Liver (tissue), 9 donors: ENCODE results near the gene LDHB. TPM values are rescaled to one million over a fixed set of nuclear protein-coding genes. Genes with fewer than 3 reads are reported as not detected.
A peak's percentile ranks its signal among the peaks of the same experiment; 100 is the strongest.

Source experiments
- DNase-seq: peaks from one replicate; pipeline ENCODE4 v3.0.0-alpha.2; 2017; ENCODE audit warnings: low spot score
- H3K27ac ChIP-seq, 2 donors: one replicate each; pipeline ENCODE4 v1.7.0; 2013; ENCODE audit warnings: inconsistent platforms in 2 of 2, low read length in 2 of 2, control low read depth in 1 of 2, low read depth in 1 of 2, mild to moderate bottlenecking in 1 of 2
- H3K27me3 ChIP-seq, 4 donors: one replicate each; pipeline versions ENCODE4 v1.6.1 to v1.7.0; 2013; ENCODE audit warnings: low read length in 3 of 4, inconsistent platforms in 1 of 4, mild to moderate bottlenecking in 1 of 4, moderate library complexity in 1 of 4; ENCODE audit not compliant: control insufficient read depth in 4 of 4, insufficient read depth in 4 of 4
- H3K36me3 ChIP-seq, 4 donors: one replicate each; pipeline versions ENCODE4 v1.6.1 to v1.7.0; 2013; ENCODE audit warnings: low read length in 3 of 4, mild to moderate bottlenecking in 3 of 4, low read depth in 1 of 4, moderate library complexity in 1 of 4; ENCODE audit not compliant: control insufficient read depth in 4 of 4, insufficient read depth in 3 of 4
- H3K4me1 ChIP-seq, 4 donors: one replicate each; pipeline versions ENCODE4 v1.6.1 to v1.7.0; 2013; ENCODE audit warnings: low read length in 3 of 4, mild to moderate bottlenecking in 3 of 4, moderate library complexity in 1 of 4; ENCODE audit not compliant: control insufficient read depth in 4 of 4, insufficient read depth in 4 of 4
- H3K4me3 ChIP-seq, 3 donors: one replicate each; pipeline versions ENCODE4 v1.6.1 to v1.7.0; 2013; ENCODE audit warnings: low read length in 3 of 3, control low read depth in 1 of 3, low read depth in 1 of 3, mild to moderate bottlenecking in 1 of 3
- H3K9ac ChIP-seq, 2 donors: one replicate each; pipeline ENCODE4 v1.7.0; 2013; ENCODE audit warnings: low read length in 2 of 2, mild to moderate bottlenecking in 2 of 2, moderate library complexity in 2 of 2, control low read depth in 1 of 2, low read depth in 1 of 2
- H3K9me3 ChIP-seq, 4 donors: one replicate each; pipeline versions ENCODE4 v1.6.1 to v1.7.0; 2013; ENCODE audit warnings: low read length in 3 of 4; ENCODE audit not compliant: control insufficient read depth in 4 of 4
- EGR1 ChIP-seq, 2 donors: IDR thresholded peaks; 2 replicates each; pipeline ENCODE4 v1.6.1; 2016 to 2018; ENCODE audit warnings: antibody characterized with exemption in 2 of 2, low read depth in 2 of 2
- FOXA1 ChIP-seq: IDR thresholded peaks from 2 replicates; pipeline ENCODE4 v1.6.1; 2016; ENCODE audit warnings: antibody characterized with exemption
- FOXA2 ChIP-seq: IDR thresholded peaks from 2 replicates; pipeline ENCODE4 v1.6.1; 2016; ENCODE audit warnings: antibody characterized with exemption
- GABPA ChIP-seq, 2 donors: IDR thresholded peaks in 1 of 2; conservative IDR thresholded peaks in 1 of 2; 2 replicates each; pipeline ENCODE4 v1.6.1; 2016; ENCODE audit warnings: antibody characterized with exemption in 2 of 2, mild to moderate bottlenecking in 1 of 2, moderate library complexity in 1 of 2
- HNF4A ChIP-seq, 2 donors: conservative IDR thresholded peaks; 2 replicates each; pipeline ENCODE4 v1.6.1; 2016; ENCODE audit warnings: antibody characterized with exemption in 2 of 2, mild to moderate bottlenecking in 2 of 2
- HNF4G ChIP-seq: IDR thresholded peaks from 2 replicates; pipeline ENCODE4 v1.6.1; 2016; ENCODE audit warnings: antibody characterized with exemption
- JUND ChIP-seq, 2 donors: IDR thresholded peaks; 2 replicates each; pipeline ENCODE4 v1.6.1; 2016; ENCODE audit warnings: antibody characterized with exemption in 2 of 2
- NR2F2 ChIP-seq: IDR thresholded peaks from 2 replicates; pipeline ENCODE4 v1.6.1; 2016; ENCODE audit warnings: antibody characterized with exemption
- RAD21 ChIP-seq, 2 donors: IDR thresholded peaks; 2 replicates each; pipeline ENCODE4 v1.6.1; 2016; ENCODE audit warnings: antibody characterized with exemption in 2 of 2, mild to moderate bottlenecking in 2 of 2
- RXRA ChIP-seq, 2 donors: IDR thresholded peaks; 2 replicates each; pipeline ENCODE4 v1.6.1; 2017 to 2018; ENCODE audit warnings: antibody characterized with exemption in 2 of 2, mild to moderate bottlenecking in 1 of 2
- SP1 ChIP-seq: IDR thresholded peaks from 2 replicates; pipeline ENCODE4 v1.6.1; 2018; ENCODE audit warnings: antibody characterized with exemption, mild to moderate bottlenecking
- TAF1 ChIP-seq: conservative IDR thresholded peaks from 2 replicates; pipeline ENCODE4 v1.6.1; 2016; ENCODE audit warnings: antibody characterized with exemption, mild to moderate bottlenecking
- YY1 ChIP-seq: IDR thresholded peaks from 2 replicates; pipeline ENCODE4 v1.6.1; 2016; ENCODE audit warnings: antibody characterized with exemption, mild to moderate bottlenecking
- WGBS: extraction: QIAGEN DNeasy Blood & Tissue Kit; methylation state at CpG from one replicate; pipeline ENCODE4 v1.1.7; 2013; 5-methylcytosine and 5-hydroxymethylcytosine counted together
- polyA plus RNA-seq, 2 donors: library from polyadenylated mRNA; stranded (reverse) in 1 of 2; unstranded in 1 of 2; fragments of 200-250 nt in 1 of 2; fragments of >200 nt in 1 of 2; fragmentation: Nextera tagmentation in 1 of 2; extraction: Ambion mirVana in 1 of 2; gene quantifications; one replicate each; pipeline versions ENCODE4 v1.2.1 to v1.2.3, GENCODE V29; 2013 to 2015
- total RNA-seq, 2 donors: library from RNA; depleted of rRNA; stranded (reverse); fragments of >200 nt; gene quantifications; one replicate each; pipeline ENCODE4 v1.2.3, GENCODE V29; 2014
- TF ChIP-seq, protein P1 (sequence below): IDR thresholded peaks from 2 replicates; pipeline ENCODE4 v1.6.1; 2016; ENCODE audit warnings: antibody characterized with exemption
- TF ChIP-seq, protein P2 (sequence below): IDR thresholded peaks from 2 replicates; pipeline ENCODE4 v1.6.1; 2016; ENCODE audit warnings: antibody characterized with exemption, mild to moderate bottlenecking
- TF ChIP-seq, protein P3 (sequence below): IDR thresholded peaks from 2 replicates; pipeline ENCODE4 v1.6.1; 2016; ENCODE audit warnings: antibody characterized with exemption
- TF ChIP-seq, protein P4 (sequence below): IDR thresholded peaks from 2 replicates; pipeline ENCODE4 v1.6.1; 2016; ENCODE audit warnings: antibody characterized with exemption
- TF ChIP-seq, protein P5 (sequence below): fragments of 150-350 bp; IDR thresholded peaks from 2 replicates; pipeline ENCODE4 v1.5.1; 2017; ENCODE audit warnings: improper control_type of control experiment, low read depth, low read length; ENCODE audit not compliant: missing input control
- donor health status: healthy.
- donor health status: healthy.
- donor health status: healthy.
- donor health status: healthy.
- donor health status: healthy.

LDHB gene
- total and polyA plus RNA-seq, 4 donors: 20.9 to 99.7 (median 42.3) TPM

DNA sequence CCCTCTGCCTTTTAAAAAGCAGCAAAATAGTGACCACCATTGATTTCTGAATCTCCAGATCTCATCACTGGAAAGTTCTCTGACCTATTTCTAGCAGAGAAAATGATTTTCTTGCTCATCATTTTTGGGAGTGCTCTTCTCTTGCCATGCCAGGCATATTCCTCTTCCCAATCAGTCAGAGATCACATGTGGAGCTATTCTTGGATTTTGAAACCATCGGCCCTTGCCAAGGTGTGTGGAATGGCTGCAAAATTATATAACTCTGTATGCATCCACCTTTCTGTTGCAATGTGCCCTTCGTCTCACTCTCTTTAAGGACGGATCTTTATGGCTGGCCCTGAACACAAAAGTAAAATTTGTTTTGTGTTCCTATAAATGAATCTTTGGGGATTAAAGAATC, 25.5 kb upstream of the LDHB start:
- Histone ChIP-seq H3K4me3 (no peak overlapping the region), H3K36me3 (no peaks in the 10 kb centered on the region), H3K9ac (peak overlapping the region in 1 of 2 donors; percentile 28), H3K27ac (peak overlapping the region in 1 of 2 donors; percentile 47), H3K4me1 (peaks cover 0 to 15% (median 7%) of the 10 kb centered on the region in 4 donors), H3K9me3 (no peaks in the 10 kb centered on the region), H3K27me3 (no peaks in the 10 kb centered on the region)
- no peak for DNase-seq
- WGBS: 38% methylated on average over 3 of the region's 3 CpGs
- TF ChIP-seq SP1 (no peak), NR2F2 (no peak), YY1 (peak; percentile 44), FOXA1 (no peak), JUND (IDR thresholded peaks at IDR 0.05) (no peak), FOXA2 (no peak), GABPA (IDR thresholded peaks at IDR 0.05 in 1 of 2, conservative IDR thresholded peaks at IDR 0.05 in 1 of 2) (no peak), TAF1 (no peak), RXRA (IDR thresholded peaks at IDR 0.05) (peak in 1 of 2 donors; percentile 32), EGR1 (IDR thresholded peaks at IDR 0.05; ENCODE audit: low read depth in 2 of 2) (no peak), RAD21 (IDR thresholded peaks at IDR 0.05) (peak in 1 of 2 donors; percentile 5), HNF4A (conservative IDR thresholded peaks at IDR 0.05) (peak; percentile 20 to 47), HNF4G (no peak)
- TF ChIP-seq, protein P1, sequence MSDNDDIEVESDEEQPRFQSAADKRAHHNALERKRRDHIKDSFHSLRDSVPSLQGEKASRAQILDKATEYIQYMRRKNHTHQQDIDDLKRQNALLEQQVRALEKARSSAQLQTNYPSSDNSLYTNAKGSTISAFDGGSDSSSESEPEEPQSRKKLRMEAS: peak; percentile 25
- TF ChIP-seq, protein P2, sequence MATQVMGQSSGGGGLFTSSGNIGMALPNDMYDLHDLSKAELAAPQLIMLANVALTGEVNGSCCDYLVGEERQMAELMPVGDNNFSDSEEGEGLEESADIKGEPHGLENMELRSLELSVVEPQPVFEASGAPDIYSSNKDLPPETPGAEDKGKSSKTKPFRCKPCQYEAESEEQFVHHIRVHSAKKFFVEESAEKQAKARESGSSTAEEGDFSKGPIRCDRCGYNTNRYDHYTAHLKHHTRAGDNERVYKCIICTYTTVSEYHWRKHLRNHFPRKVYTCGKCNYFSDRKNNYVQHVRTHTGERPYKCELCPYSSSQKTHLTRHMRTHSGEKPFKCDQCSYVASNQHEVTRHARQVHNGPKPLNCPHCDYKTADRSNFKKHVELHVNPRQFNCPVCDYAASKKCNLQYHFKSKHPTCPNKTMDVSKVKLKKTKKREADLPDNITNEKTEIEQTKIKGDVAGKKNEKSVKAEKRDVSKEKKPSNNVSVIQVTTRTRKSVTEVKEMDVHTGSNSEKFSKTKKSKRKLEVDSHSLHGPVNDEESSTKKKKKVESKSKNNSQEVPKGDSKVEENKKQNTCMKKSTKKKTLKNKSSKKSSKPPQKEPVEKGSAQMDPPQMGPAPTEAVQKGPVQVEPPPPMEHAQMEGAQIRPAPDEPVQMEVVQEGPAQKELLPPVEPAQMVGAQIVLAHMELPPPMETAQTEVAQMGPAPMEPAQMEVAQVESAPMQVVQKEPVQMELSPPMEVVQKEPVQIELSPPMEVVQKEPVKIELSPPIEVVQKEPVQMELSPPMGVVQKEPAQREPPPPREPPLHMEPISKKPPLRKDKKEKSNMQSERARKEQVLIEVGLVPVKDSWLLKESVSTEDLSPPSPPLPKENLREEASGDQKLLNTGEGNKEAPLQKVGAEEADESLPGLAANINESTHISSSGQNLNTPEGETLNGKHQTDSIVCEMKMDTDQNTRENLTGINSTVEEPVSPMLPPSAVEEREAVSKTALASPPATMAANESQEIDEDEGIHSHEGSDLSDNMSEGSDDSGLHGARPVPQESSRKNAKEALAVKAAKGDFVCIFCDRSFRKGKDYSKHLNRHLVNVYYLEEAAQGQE: no peak
- TF ChIP-seq, protein P3, sequence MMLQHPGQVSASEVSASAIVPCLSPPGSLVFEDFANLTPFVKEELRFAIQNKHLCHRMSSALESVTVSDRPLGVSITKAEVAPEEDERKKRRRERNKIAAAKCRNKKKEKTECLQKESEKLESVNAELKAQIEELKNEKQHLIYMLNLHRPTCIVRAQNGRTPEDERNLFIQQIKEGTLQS: no peak
- TF ChIP-seq, protein P4, sequence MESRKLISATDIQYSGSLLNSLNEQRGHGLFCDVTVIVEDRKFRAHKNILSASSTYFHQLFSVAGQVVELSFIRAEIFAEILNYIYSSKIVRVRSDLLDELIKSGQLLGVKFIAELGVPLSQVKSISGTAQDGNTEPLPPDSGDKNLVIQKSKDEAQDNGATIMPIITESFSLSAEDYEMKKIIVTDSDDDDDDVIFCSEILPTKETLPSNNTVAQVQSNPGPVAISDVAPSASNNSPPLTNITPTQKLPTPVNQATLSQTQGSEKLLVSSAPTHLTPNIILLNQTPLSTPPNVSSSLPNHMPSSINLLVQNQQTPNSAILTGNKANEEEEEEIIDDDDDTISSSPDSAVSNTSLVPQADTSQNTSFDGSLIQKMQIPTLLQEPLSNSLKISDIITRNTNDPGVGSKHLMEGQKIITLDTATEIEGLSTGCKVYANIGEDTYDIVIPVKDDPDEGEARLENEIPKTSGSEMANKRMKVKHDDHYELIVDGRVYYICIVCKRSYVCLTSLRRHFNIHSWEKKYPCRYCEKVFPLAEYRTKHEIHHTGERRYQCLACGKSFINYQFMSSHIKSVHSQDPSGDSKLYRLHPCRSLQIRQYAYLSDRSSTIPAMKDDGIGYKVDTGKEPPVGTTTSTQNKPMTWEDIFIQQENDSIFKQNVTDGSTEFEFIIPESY: no peak
- TF ChIP-seq, protein P5, sequence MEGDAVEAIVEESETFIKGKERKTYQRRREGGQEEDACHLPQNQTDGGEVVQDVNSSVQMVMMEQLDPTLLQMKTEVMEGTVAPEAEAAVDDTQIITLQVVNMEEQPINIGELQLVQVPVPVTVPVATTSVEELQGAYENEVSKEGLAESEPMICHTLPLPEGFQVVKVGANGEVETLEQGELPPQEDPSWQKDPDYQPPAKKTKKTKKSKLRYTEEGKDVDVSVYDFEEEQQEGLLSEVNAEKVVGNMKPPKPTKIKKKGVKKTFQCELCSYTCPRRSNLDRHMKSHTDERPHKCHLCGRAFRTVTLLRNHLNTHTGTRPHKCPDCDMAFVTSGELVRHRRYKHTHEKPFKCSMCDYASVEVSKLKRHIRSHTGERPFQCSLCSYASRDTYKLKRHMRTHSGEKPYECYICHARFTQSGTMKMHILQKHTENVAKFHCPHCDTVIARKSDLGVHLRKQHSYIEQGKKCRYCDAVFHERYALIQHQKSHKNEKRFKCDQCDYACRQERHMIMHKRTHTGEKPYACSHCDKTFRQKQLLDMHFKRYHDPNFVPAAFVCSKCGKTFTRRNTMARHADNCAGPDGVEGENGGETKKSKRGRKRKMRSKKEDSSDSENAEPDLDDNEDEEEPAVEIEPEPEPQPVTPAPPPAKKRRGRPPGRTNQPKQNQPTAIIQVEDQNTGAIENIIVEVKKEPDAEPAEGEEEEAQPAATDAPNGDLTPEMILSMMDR: no peak
